Type B pancreatic cell (in vitro differentiated cells): Measurements from ENCODE around the gene PCNX3. TPM values are rescaled to one million over a fixed set of nuclear protein-coding genes. Genes with fewer than 3 reads are reported as not detected.

Experiments used
- DNase-seq: peaks from one replicate; pipeline ENCODE4 v3.0.0; 2021; ENCODE audit warnings: mixed read lengths; ENCODE audit not compliant: unreplicated experiment; ENCODE audit errors: extremely low spot score
- H3K27ac Mint-ChIP-seq: 2 replicates; pipeline ENCODE4 v1.8.0; 2021; ENCODE audit warnings: mild to moderate bottlenecking, mixed read lengths
- H3K27me3 Mint-ChIP-seq: 2 replicates; pipeline ENCODE4 v1.8.0; 2021; ENCODE audit warnings: mixed read lengths
- H3K36me3 Mint-ChIP-seq: 2 replicates; pipeline ENCODE4 v1.8.0; 2021; ENCODE audit warnings: mixed read lengths
- H3K4me1 Mint-ChIP-seq: one replicate; pipeline ENCODE4 v1.8.0; 2021; ENCODE audit warnings: mixed read lengths; ENCODE audit not compliant: unreplicated experiment
- H3K4me3 Mint-ChIP-seq: 2 replicates; pipeline ENCODE4 v1.8.0; 2021; ENCODE audit warnings: mild to moderate bottlenecking, mixed read lengths
- H3K9me3 Mint-ChIP-seq: 2 replicates; pipeline ENCODE4 v1.8.0; 2021; ENCODE audit warnings: mixed read lengths
- CTCF ChIP-seq: fragments of 200-600 bp; sonication (generic); conservative IDR thresholded peaks from 2 replicates; pipeline ENCODE4 v1.5.0; 2021; ENCODE audit warnings: antibody characterized with exemption, mild to moderate bottlenecking
- total RNA-seq: library from RNA; stranded (reverse); gene quantifications from 2 replicates; pipeline ENCODE4 v1.2.1, GENCODE V29; 2021; ENCODE audit warnings: low replicate concordance

The PCNX3 gene
- total RNA-seq, 1 donor from 2014 or later, result 44.9 TPM

- H3K36me3 Mint-ChIP-seq, result no peaks in the 10 kb centered on the region
- H3K9me3 Mint-ChIP-seq, result no peaks in the 10 kb centered on the region
- TF ChIP-seq CTCF, result peak; percentile 68
- H3K27ac Mint-ChIP-seq, result no peak overlapping the region
- no peak overlapping the region for H3K4me3 Mint-ChIP-seq
- H3K4me1 Mint-ChIP-seq, result no peaks in the 10 kb centered on the region
- DNase-seq, result no peak
- H3K27me3 Mint-ChIP-seq, result no peaks in the 10 kb centered on the region
These were observed 10.2 kb downstream of the PCNX3 start for GRCh38 chr11:65625628-65626342.

GRCh38 chr11:65627202-65627601, 11.6 kb downstream of the PCNX3 start:
- DNase-seq, result no peak
- no peak for TF ChIP-seq CTCF
- Mint-ChIP-seq H3K4me3 (no peak overlapping the region), H3K27me3 (no peaks in the 10 kb centered on the region), H3K36me3 (no peaks in the 10 kb centered on the region), H3K27ac (no peak overlapping the region), H3K4me1 (no peaks in the 10 kb centered on the region), H3K9me3 (no peaks in the 10 kb centered on the region)

GRCh38 chr11:65629579-65629978, 14.0 kb downstream of the PCNX3 start:
- H3K27ac Mint-ChIP-seq, result no peak overlapping the region
- H3K27me3 Mint-ChIP-seq, result no peaks in the 10 kb centered on the region
- H3K9me3 Mint-ChIP-seq, result no peaks in the 10 kb centered on the region
- no peaks in the 10 kb centered on the region for H3K36me3 Mint-ChIP-seq
- H3K4me3 Mint-ChIP-seq, result no peak overlapping the region
- no peak for TF ChIP-seq CTCF
- DNase-seq, result no peak
- H3K4me1 Mint-ChIP-seq, result no peaks in the 10 kb centered on the region

GRCh38 chr11:65630215-65630614, 14.6 kb downstream of the PCNX3 start:
- H3K4me1 Mint-ChIP-seq, result no peaks in the 10 kb centered on the region
- no peak overlapping the region for H3K4me3 Mint-ChIP-seq
- H3K27me3 Mint-ChIP-seq, result no peaks in the 10 kb centered on the region
- no peak overlapping the region for H3K27ac Mint-ChIP-seq
- DNase-seq, result no peak
- no peaks in the 10 kb centered on the region for H3K9me3 Mint-ChIP-seq
- TF ChIP-seq CTCF, result no peak
- no peaks in the 10 kb centered on the region for H3K36me3 Mint-ChIP-seq

- no peak for DNase-seq
- Mint-ChIP-seq H3K4me1 (no peaks in the 10 kb centered on the region), H3K27ac (no peak overlapping the region), H3K27me3 (no peaks in the 10 kb centered on the region), H3K4me3 (no peak overlapping the region), H3K9me3 (no peaks in the 10 kb centered on the region), H3K36me3 (no peaks in the 10 kb centered on the region)
- no peak for TF ChIP-seq CTCF
These were observed 18.0 kb downstream of the PCNX3 start for GRCh38 chr11:65633390-65634108.
